GM19397 (cell line): ENCODE results near the gene CSNK1A1.
"Not testable (repeated sequence)": the region's sequence is repeated elsewhere in the genome, so short reads cannot be mapped to it uniquely, and the experiment has no call there.

ENCODE experiments used
- ATAC-seq: cut with Tn5 transposase; IDR thresholded peaks from one replicate; pipeline ENCODE4 v1.9.1; 2021; ENCODE audit warnings: mild to moderate bottlenecking, moderate library complexity; ENCODE audit not compliant: unreplicated experiment

The CSNK1A1 gene

GRCh38 chr5:149535787-149536186, 15.5 kb downstream of the CSNK1A1 start:
- ATAC-seq: not testable (repeated sequence)

GRCh38 chr5:149532413-149532812, 18.8 kb downstream of the CSNK1A1 start:
- no peak for ATAC-seq

GRCh38 chr5:149529463-149529862, 21.8 kb downstream of the CSNK1A1 start:
- no peak for ATAC-seq

- ATAC-seq: no peak
Measured at GRCh38 chr5:149528281-149529060, 22.8 kb downstream of the CSNK1A1 start.

- ATAC-seq: no peak
Measured at GRCh38 chr5:149526845-149527590, 24.2 kb downstream of the CSNK1A1 start.

- no peak for ATAC-seq
Measured at GRCh38 chr5:149521739-149522685, 29.2 kb downstream of the CSNK1A1 start.

GRCh38 chr5:149519601-149520000, 31.6 kb downstream of the CSNK1A1 start:
- ATAC-seq: no peak

- ATAC-seq: no peak
Measured at GRCh38 chr5:149518620-149519019, 32.6 kb downstream of the CSNK1A1 start.

- no peak for ATAC-seq
Measured at GRCh38 chr5:149517461-149518122, 33.6 kb downstream of the CSNK1A1 start.

- ATAC-seq: no peak
Measured at GRCh38 chr5:149514512-149514911, 36.7 kb downstream of the CSNK1A1 start.

- not testable (repeated sequence) for ATAC-seq
Measured at GRCh38 chr5:149513372-149513947, 37.8 kb downstream of the CSNK1A1 start.

- no peak for ATAC-seq
Measured at GRCh38 chr5:149510136-149510535, 41.1 kb downstream of the CSNK1A1 start.

GRCh38 chr5:149504677-149505076, 46.6 kb downstream of the CSNK1A1 start:
- ATAC-seq: no peak

GRCh38 chr5:149503006-149503405, 48.2 kb downstream of the CSNK1A1 start:
- ATAC-seq: no peak

- ATAC-seq: no peak
Measured at GRCh38 chr5:149500922-149501582, 50.2 kb downstream of the CSNK1A1 start.

GRCh38 chr5:149498724-149499336, 52.4 kb downstream of the CSNK1A1 start:
- ATAC-seq: no peak

GRCh38 chr5:149497357-149497756, 53.9 kb downstream of the CSNK1A1 start:
- no peak for ATAC-seq

GRCh38 chr5:149496917-149497316, 54.3 kb downstream of the CSNK1A1 start:
- ATAC-seq: no peak

GRCh38 chr5:149496166-149496565, 55.1 kb downstream of the CSNK1A1 start:
- no peak for ATAC-seq
